Peyer's patch (tissue), 4 donors: ENCODE data around the gene PTPRA. TPM values are rescaled to one million over a fixed set of nuclear protein-coding genes. Genes with fewer than 3 reads are reported as not detected.

Experiments
- DNase-seq, 3 donors: peaks; one replicate each; pipeline ENCODE4 v3.0.0-alpha.2; 2017 to 2019
- H3K27ac ChIP-seq, 4 donors: fragments of 200-600 bp; sonication (generic); one replicate each; pipeline ENCODE4 v1.5.1; 2016 to 2019
- H3K27me3 ChIP-seq, 2 donors: fragments of 200-600 bp; sonication (generic); one replicate each; pipeline ENCODE4 v1.5.1; 2019
- H3K36me3 ChIP-seq, 3 donors: fragments of 200-600 bp; sonication (generic); one replicate each; pipeline ENCODE4 v1.5.1; 2016 to 2019
- H3K4me1 ChIP-seq, 4 donors: fragments of 200-600 bp; sonication (generic); one replicate each; pipeline ENCODE4 v1.5.1; 2016 to 2019
- H3K4me3 ChIP-seq, 4 donors: fragments of 200-600 bp; sonication (generic); 1 replicate in 3 of 4; 2 replicates in 1 of 4; pipeline ENCODE4 v1.5.1; 2016 to 2019; ENCODE audit warnings: mild to moderate bottlenecking in 1 of 4
- H3K9me3 ChIP-seq, 4 donors: fragments of 200-600 bp; sonication (generic); one replicate each; pipeline ENCODE4 v1.5.1; 2016 to 2019; ENCODE audit warnings: mild to moderate bottlenecking in 1 of 4
- POLR2A ChIP-seq, 2 donors: fragments of 450-650 bp; IDR thresholded peaks; one replicate each; pipeline ENCODE4 v1.5.1; 2017; ENCODE audit warnings: antibody characterized with exemption in 2 of 2, mild to moderate bottlenecking in 2 of 2, moderate library complexity in 2 of 2
- total RNA-seq, 4 donors: library from RNA; depleted of rRNA; stranded (reverse); fragments of >200 nt; gene quantifications; one replicate each; pipeline ENCODE4 v1.1.0, GENCODE V29; 2016
- TF ChIP-seq, protein P1 (sequence below), 6 experiments: fragments of 450-650 bp in 4 of 6; fragments of 200-600 bp in 2 of 6; sonication (generic) in 1 of 6; IDR thresholded peaks; one replicate each; pipeline ENCODE4 v1.5.1; 2017 to 2019; ENCODE audit warnings: antibody characterized with exemption in 6 of 6, mild to moderate bottlenecking in 3 of 6, moderate library complexity in 1 of 6

PTPRA gene
- total RNA-seq, 4 donors from 2014 or later = 22.8 to 52.8 (median 36.5) TPM

GRCh38 chr20:2919518-2920245, 46.4 kb downstream of the PTPRA start:
- Histone ChIP-seq H3K27me3 (no peaks in the 10 kb centered on the region), H3K4me3 (no peak overlapping the region), H3K9me3 (no peaks in the 10 kb centered on the region), H3K27ac (no peak overlapping the region), H3K4me1 (peaks cover 0 to 9% (median 0%) of the 10 kb centered on the region in 4 donors), H3K36me3 (peaks cover 0 to 16% (median 0%) of the 10 kb centered on the region in 3 donors)
- no peak for TF ChIP-seq POLR2A (IDR thresholded peaks at IDR 0.05)
- TF ChIP-seq, protein P1, sequence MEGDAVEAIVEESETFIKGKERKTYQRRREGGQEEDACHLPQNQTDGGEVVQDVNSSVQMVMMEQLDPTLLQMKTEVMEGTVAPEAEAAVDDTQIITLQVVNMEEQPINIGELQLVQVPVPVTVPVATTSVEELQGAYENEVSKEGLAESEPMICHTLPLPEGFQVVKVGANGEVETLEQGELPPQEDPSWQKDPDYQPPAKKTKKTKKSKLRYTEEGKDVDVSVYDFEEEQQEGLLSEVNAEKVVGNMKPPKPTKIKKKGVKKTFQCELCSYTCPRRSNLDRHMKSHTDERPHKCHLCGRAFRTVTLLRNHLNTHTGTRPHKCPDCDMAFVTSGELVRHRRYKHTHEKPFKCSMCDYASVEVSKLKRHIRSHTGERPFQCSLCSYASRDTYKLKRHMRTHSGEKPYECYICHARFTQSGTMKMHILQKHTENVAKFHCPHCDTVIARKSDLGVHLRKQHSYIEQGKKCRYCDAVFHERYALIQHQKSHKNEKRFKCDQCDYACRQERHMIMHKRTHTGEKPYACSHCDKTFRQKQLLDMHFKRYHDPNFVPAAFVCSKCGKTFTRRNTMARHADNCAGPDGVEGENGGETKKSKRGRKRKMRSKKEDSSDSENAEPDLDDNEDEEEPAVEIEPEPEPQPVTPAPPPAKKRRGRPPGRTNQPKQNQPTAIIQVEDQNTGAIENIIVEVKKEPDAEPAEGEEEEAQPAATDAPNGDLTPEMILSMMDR (IDR thresholded peaks at IDR 0.05) = no peak
- DNase-seq = no peak

DNA sequence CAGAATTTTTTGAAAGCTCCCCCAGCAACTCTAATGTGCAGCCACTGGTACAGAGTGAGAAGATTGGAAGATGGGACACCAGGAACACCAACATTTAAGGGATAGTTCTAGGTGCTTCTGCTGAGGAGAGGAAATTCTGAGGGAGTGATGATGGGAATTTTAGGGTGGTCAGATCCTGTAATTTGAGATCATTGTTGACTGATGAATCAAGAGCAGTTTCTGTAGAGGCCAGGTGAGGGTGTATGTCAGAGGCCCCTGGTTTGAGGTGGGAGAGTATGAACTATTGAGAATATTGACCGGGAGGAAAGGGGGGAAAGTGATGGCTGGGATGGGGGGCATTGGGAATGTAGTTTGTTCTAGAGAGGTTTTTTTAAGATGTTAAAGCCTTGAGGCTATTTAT, 47.2 kb downstream of the PTPRA start:
- no peaks in the 10 kb centered on the region for H3K9me3 ChIP-seq
- TF ChIP-seq, protein P1 (IDR thresholded peaks at IDR 0.05) = no peak
- TF ChIP-seq POLR2A (IDR thresholded peaks at IDR 0.05) = no peak
- no peak overlapping the region for H3K4me3 ChIP-seq
- H3K36me3 ChIP-seq = peaks cover 0 to 20% (median 0%) of the 10 kb centered on the region in 3 donors
- no peak overlapping the region for H3K27ac ChIP-seq
- DNase-seq = no peak
- H3K27me3 ChIP-seq = no peaks in the 10 kb centered on the region
- H3K4me1 ChIP-seq = peaks cover 0 to 9% (median 0%) of the 10 kb centered on the region in 4 donors

GRCh38 chr20:2921506-2921905, 48.2 kb downstream of the PTPRA start:
- no peak for DNase-seq
- H3K4me1 ChIP-seq = peaks cover 0 to 9% (median 0%) of the 10 kb centered on the region in 4 donors

DNA sequence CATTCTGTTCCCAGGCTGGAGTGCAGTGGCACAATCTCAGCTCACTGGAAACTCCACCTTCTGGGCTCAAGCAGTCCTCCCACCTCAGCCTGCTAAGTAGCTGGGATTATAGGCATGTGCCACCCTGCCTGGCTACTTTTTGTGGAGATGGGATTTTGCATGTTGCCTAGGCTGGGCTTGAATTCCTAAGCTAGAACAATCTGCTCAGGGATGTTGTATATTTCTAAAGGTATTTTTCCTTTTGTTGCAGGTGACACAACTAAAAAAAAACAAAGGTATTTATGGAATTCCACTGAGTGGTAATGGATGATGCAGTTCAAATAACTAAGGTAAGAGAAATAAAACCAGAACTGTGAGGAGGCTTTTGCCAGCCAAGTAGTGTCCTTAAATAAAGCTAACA, 49.7 kb downstream of the PTPRA start:
- no peaks in the 10 kb centered on the region for H3K27me3 ChIP-seq
- no peak for DNase-seq
- peaks cover 0 to 9% (median 0%) of the 10 kb centered on the region in 4 donors for H3K4me1 ChIP-seq
- H3K36me3 ChIP-seq = peaks cover 0 to 24% (median 0%) of the 10 kb centered on the region in 3 donors
- no peak overlapping the region for H3K4me3 ChIP-seq
- TF ChIP-seq POLR2A (IDR thresholded peaks at IDR 0.05) = no peak
- TF ChIP-seq, protein P1 (IDR thresholded peaks at IDR 0.05) = no peak
- no peaks in the 10 kb centered on the region for H3K9me3 ChIP-seq
- no peak overlapping the region for H3K27ac ChIP-seq

More at GRCh38 chr20:2921506-2921905, 48.2 kb downstream of the PTPRA start:
- H3K36me3 ChIP-seq = peaks cover 0 to 20% (median 0%) of the 10 kb centered on the region in 3 donors
- no peak overlapping the region for H3K27ac ChIP-seq
- H3K9me3 ChIP-seq = no peaks in the 10 kb centered on the region
- H3K4me3 ChIP-seq = no peak overlapping the region
- H3K27me3 ChIP-seq = no peaks in the 10 kb centered on the region
- no peak for TF ChIP-seq POLR2A (IDR thresholded peaks at IDR 0.05)
- TF ChIP-seq, protein P1 (IDR thresholded peaks at IDR 0.05) = no peak

- no peaks in the 10 kb centered on the region for H3K9me3 ChIP-seq
- no peak for TF ChIP-seq POLR2A (IDR thresholded peaks at IDR 0.05)
- TF ChIP-seq, protein P1 (IDR thresholded peaks at IDR 0.05) = no peak
- H3K27ac ChIP-seq = no peak overlapping the region
- DNase-seq = no peak
- H3K27me3 ChIP-seq = no peaks in the 10 kb centered on the region
- no peaks in the 10 kb centered on the region for H3K4me1 ChIP-seq
- H3K4me3 ChIP-seq = no peak overlapping the region
- peaks cover 0 to 3% (median 0%) of the 10 kb centered on the region in 3 donors for H3K36me3 ChIP-seq
Measured at GRCh38 chr20:2930538-2930937, 57.3 kb downstream of the PTPRA start.
